GM19467 (cell line): ENCODE results near the gene VIL1.

Source experiments
- ATAC-seq: cut with Tn5 transposase; IDR thresholded peaks from one replicate; pipeline ENCODE4 v1.9.1; 2021; ENCODE audit warnings: mild to moderate bottlenecking, moderate library complexity; ENCODE audit not compliant: unreplicated experiment

Gene VIL1

GRCh38 chr2:218435003-218435982 lies 16.4 kb downstream of the VIL1 start:
- no peak for ATAC-seq

DNA sequence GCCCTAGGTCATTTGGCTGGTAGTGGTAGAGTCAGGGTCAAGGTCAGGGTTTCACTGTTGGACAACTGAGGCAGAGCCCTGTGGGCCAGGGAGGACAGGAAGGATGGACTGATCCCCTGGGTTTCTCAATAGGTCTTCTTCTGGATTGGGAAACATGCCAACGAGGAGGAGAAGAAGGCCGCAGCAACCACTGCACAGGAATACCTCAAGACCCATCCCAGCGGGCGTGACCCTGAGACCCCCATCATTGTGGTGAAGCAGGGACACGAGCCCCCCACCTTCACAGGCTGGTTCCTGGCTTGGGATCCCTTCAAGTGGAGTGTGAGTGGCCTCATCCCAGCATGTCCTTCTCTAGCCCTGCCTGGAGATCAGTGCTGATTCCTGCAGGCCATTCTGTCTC lies 18.1 kb downstream of the VIL1 start:
- no peak for ATAC-seq

GRCh38 chr2:218437969-218438368 lies 19.0 kb downstream of the VIL1 start:
- no peak for ATAC-seq

- no peak for ATAC-seq
These were observed 19.7 kb downstream of the VIL1 start for GRCh38 chr2:218438596-218438995.

DNA sequence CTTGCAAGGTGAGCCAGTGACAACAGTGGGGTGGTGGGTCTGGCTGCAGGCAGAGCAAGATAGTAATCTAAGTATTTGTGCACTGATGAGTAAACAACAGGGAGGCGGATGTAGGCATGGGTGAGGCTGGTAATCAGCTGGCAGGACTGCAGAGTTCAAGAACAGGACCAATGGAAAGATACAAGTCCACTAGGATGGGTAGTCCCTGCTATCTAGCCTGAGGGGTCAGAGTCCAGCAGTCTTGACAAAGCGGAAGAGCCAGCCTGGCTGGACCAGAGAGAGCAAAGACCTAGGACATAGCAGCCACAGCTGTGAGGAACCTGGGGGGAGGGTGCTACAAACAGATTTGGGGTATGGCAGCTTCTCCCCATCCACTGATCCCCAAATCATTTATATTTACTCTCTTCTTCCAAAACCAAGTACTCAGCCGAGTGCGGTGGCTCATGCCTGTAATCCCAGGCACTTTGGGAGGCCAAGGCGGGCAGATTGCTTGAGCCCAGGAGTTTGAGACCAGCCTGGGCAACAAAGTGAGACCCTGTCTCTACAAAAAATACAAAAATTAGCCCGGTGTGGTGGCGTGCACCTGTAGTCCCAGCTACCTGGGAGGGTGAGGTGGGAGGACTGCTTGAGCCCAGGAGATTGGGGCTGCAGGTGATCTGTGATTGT lies 25.9 kb downstream of the VIL1 start:
- ATAC-seq = no peak

- ATAC-seq = no peak
These were observed 26.7 kb downstream of the VIL1 start for GRCh38 chr2:218445602-218446001.

DNA sequence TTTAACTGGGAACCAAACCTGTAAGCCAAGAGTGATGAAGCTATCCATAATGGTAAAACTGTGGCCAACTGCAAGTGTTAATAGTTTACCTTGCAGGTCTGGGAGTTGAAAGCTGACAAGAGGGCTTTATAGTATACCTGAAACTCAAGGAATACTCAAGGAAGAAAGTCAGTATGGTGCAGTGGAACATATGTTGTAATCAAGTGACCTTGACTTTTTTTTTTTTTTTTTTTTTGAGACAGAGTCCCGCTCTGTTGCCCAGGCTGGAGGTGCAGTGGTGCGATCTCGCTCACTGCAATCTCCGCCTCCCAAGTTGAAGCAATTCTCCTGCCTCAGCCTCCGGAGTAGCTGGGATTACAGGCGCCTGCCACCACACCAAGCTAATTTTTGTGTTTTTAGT lies 27.6 kb downstream of the VIL1 start:
- ATAC-seq = no peak

GRCh38 chr2:218447072-218447471 lies 28.1 kb downstream of the VIL1 start:
- ATAC-seq = no peak

DNA sequence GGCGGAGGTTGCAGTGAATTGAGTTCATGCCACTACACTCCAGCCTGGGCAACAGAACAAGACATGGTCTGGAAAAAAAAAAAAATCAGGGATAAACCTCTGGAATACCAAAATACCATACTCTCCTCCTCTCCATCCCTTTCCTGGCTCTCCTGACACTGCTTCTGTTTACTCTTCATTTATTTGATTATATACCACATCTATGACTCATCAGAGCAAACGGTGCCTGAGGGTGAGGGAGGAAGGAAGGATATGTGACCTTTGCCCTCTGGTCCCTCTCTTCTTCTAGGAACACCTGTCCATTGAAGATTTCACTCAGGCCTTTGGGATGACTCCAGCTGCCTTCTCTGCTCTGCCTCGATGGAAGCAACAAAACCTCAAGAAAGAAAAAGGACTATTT lies 30.0 kb downstream of the VIL1 start:
- ATAC-seq = no peak

DNA sequence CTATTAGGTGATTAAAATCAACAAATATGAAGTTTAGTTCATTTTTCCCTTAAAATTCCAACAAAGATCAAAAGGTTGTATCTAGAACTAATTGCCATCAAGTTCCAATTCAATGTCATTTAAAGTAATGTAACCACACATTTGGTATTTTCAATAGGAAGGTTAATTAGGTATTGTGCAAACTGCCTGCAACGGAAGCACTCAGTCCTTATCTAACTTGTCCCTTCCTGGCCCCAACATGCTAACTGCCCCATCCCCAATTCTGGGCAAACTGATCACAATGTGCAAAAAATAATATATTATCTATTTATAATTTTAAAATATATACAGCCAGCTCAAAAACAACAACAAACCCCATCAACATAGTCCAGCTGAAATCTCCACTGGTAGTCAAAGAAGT lies 33.2 kb downstream of the VIL1 start:
- no peak for ATAC-seq

DNA sequence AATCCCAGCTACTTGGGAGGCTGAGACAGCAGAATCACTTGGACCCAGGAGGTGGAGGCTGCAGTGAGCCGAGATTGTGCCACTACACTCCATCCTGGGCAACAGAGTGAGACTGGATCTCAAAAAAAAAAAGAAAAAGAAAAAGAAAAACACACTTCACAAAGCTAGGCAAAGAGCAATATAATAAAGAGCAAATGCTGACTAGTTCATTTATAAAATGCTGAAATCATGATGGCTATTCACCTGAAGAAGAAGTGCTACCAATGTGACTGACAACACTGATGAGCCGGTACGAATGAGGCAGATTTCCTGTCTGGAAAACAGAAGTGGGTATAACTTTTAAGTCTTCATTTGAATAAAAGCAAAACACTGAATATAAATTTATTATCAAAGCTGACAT lies 37.9 kb downstream of the VIL1 start:
- no peak for ATAC-seq

- no peak for ATAC-seq
These were observed 39.7 kb downstream of the VIL1 start for GRCh38 chr2:218458598-218458997.

DNA sequence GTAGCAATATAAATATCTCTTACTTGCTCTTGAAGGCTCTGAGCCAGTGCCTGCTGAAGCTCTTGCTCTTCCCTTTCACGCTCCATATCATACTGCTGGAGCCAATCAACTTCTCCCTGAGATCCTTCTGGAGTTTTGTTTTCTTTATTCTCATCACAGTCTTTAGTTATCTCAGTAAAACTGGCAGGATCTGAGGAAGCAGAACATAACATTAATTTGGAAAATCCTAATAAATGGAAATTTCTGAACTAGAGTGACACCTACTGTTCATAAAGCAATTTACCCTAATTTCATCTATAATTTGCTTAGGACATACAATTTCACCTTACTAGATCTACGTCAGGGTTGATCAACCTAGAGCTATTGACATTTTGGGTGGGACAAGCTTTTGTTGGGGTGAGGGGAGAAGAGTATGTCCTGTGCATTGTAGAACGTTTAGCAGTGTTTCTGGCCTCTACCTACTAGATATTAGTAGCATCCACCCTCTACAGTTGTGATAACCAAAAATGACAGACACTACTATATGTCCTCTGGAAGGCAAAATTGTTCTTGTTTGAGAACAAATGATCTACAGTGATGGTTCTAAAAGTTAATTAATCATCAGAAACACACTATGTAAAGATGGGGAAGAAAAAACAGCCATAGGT lies 47.2 kb downstream of the VIL1 start:
- ATAC-seq = no peak

DNA sequence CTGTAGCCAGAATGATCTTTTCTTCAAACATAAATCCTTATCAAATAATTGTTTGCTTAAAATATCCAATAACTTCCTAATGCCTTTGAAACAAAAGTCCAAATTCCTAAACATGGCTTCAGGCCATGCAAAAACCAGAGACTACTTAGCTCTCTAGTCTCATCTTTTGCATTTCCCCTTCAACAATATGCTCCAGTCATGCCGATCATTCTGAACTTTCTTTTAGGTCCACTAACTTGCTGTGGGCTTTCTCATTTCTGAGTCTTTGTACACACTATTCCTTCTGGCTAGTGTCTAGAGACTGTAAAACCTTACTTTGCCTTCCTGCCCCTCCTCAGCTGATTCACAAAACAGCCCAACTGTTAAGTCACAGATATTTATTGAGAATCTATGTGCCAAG lies 51.5 kb downstream of the VIL1 start:
- no peak for ATAC-seq

- ATAC-seq = no peak
These were observed 52.1 kb downstream of the VIL1 start for GRCh38 chr2:218471036-218471435.

DNA sequence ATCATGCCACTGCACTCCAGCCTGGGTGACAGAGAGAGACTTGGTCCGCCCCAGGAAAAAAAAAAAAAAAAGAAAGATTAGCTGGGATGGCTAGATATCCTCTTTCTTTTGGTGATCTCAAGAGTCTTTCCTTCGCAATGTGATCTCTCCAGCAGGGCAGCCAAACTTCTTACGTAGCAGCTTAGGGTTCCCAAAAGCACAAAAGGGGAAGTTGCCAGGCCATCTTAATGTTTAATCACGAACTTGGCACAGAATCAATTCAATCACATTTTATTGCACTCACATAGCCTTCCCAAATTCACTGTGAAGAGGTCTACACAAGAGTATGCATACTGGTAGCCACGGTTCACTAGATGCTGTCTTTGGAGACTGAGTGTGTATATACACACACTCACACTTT lies 53.1 kb downstream of the VIL1 start:
- no peak for ATAC-seq

GRCh38 chr2:218472988-218473387 lies 54.1 kb downstream of the VIL1 start:
- ATAC-seq = no peak

DNA sequence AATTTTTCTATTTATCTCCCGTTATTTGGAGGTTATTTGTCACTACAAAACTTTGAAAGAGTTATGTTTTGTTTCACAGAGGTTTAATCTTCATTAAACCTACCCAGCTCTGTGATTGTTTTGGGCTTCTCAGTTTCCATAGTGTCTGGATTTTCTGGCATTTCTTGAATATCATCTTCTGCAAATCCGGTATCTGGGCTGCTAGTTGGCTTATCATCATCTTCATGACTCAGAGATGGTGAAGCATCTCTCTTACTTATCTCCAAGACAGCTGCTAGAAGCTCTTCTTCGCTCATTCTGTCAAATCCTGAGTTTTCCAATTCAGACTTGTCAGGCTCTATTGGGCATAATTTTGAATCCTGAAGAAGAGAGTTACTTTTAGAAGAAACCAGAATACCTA lies 55.6 kb downstream of the VIL1 start:
- no peak for ATAC-seq

GRCh38 chr2:218476676-218477075 lies 57.8 kb downstream of the VIL1 start:
- ATAC-seq = no peak

GRCh38 chr2:218477247-218477646 lies 58.3 kb downstream of the VIL1 start:
- ATAC-seq = no peak

DNA sequence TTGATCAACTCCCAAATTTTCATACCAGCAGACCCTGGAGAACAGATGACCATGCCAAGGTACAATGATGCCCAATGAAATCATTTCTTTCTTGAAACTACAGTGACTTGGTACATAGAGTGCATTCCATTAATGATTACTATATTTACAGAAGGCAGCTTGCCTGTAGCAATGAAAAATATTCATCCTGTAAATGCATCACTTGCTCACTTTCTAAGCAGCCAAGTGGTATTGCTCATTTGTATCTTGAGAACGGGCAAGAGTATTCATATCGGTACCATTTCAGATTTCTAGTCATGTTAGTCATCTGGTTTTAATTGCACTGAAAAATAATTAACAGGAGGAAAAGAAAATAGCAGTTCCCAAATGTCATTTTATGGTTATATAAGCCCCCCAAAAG lies 59.6 kb downstream of the VIL1 start:
- no peak for ATAC-seq

GRCh38 chr2:218479595-218479994 lies 60.7 kb downstream of the VIL1 start:
- no peak for ATAC-seq
